Smooth muscle cell (in vitro differentiated cells): Measurements from ENCODE around the gene LACC1. TPM values are rescaled to one million over a fixed set of nuclear protein-coding genes. Genes with fewer than 3 reads are reported as not detected.

Experiments used
- DNase-seq: peaks from one replicate; lab custom pipeline; 2025; ENCODE audit not compliant: unreplicated experiment; lab: John Stamatoyannopoulos, UW
- H2AFZ ChIP-seq: fragments of 200-600 bp; sonication (generic); 2 replicates; pipeline ENCODE4 v1.6.0; 2016; ENCODE audit warnings: antibody characterized with exemption, low read depth, mild to moderate bottlenecking
- H3F3A ChIP-seq: fragments of 200-600 bp; sonication (generic); 2 replicates; pipeline ENCODE4 v1.6.0; 2017; ENCODE audit warnings: antibody characterized with exemption, low read depth
- H3K27ac ChIP-seq: fragments of 200-600 bp; sonication (generic); 2 replicates; pipeline ENCODE4 v1.5.1; 2016; ENCODE audit warnings: low read depth, mild to moderate bottlenecking
- H3K27me3 ChIP-seq: fragments of 200-600 bp; sonication (generic); 2 replicates; pipeline ENCODE4 v1.6.1; 2016; ENCODE audit warnings: low read depth, mild to moderate bottlenecking
- H3K36me3 ChIP-seq: fragments of 200-600 bp; sonication (generic); 2 replicates; pipeline ENCODE4 v1.5.1; 2016; ENCODE audit warnings: low read depth
- H3K4me1 ChIP-seq: fragments of 200-600 bp; sonication (generic); 2 replicates; pipeline ENCODE4 v1.5.1; 2016; ENCODE audit warnings: low read depth
- H3K4me2 ChIP-seq: fragments of 200-600 bp; sonication (generic); 2 replicates; pipeline ENCODE4 v1.6.0; 2016; ENCODE audit warnings: mild to moderate bottlenecking
- H3K4me3 ChIP-seq: fragments of 200-600 bp; sonication (generic); 2 replicates; pipeline ENCODE4 v1.5.1; 2016; ENCODE audit warnings: mild to moderate bottlenecking
- H3K79me2 ChIP-seq: fragments of 200-600 bp; sonication (generic); 2 replicates; pipeline ENCODE4 v1.6.0; 2016; ENCODE audit warnings: low read depth, mild to moderate bottlenecking
- H3K9ac ChIP-seq: fragments of 200-600 bp; sonication (generic); 2 replicates; pipeline ENCODE4 v1.6.0; 2016; ENCODE audit warnings: low read depth
- H3K9me3 ChIP-seq: fragments of 200-600 bp; sonication (generic); replicated peaks from 2 replicates; pipeline ENCODE4 v1.5.1; 2016; ENCODE audit warnings: low read depth
- H4K20me1 ChIP-seq: fragments of 200-600 bp; sonication (generic); 2 replicates; pipeline ENCODE4 v1.6.0; 2016; ENCODE audit warnings: low read depth
- CTCF ChIP-seq: fragments of 200-600 bp; sonication (generic); IDR thresholded peaks from 2 replicates; pipeline ENCODE4 v1.5.1; 2017; ENCODE audit warnings: borderline replicate concordance, mild to moderate bottlenecking, antibody characterized with exemption; ENCODE audit not compliant: insufficient read depth, poor library complexity, severe bottlenecking
- WGBS: methylation state at CpG from one replicate; pipeline ENCODE4 v1.1.7; 2016; ENCODE audit warnings: low lambda C conversion rate; 5-methylcytosine and 5-hydroxymethylcytosine counted together
- polyA plus RNA-seq: library from polyadenylated mRNA; unstranded; fragments of >200 nt; fragmentation: Nextera tagmentation; extraction: Ambion mirVana; gene quantifications from 2 replicates; pipeline ENCODE4 v1.2.1, GENCODE V29; 2016
- total RNA-seq: library from RNA; depleted of rRNA; stranded (reverse); fragments of >200 nt; gene quantifications from 2 replicates; pipeline ENCODE4 v1.2.3, GENCODE V29; 2014

LACC1 gene
- total and polyA plus RNA-seq, 2 experiments from 2014 or later = 2.0 to 6.8 TPM

GRCh38 chr13:43878892-43879754 lies 581 bp upstream of the LACC1 start, which contains the start of gene CCDC122:
TSS of gene CCDC122 (minus strand) at chr13:43879740. CDS start at chr13:43869376, 10,364 bp downstream.
- peak within 1 kb of the TSS; percentile 72 for H3K4me3 ChIP-seq
- peak within 1 kb of the TSS; percentile 98 for H3K9ac ChIP-seq
- H3K27me3 ChIP-seq = no peaks in the 10 kb centered on the region
- peak within 1 kb of the TSS; percentile 98 for H3K27ac ChIP-seq
- peak; percentile 82 for DNase-seq
- peaks cover 13% of the 10 kb centered on the region for H3K4me1 ChIP-seq
- 1% methylated on average over 74 of the region's 78 CpGs for WGBS
- no peaks in the 10 kb centered on the region for H3K9me3 ChIP-seq
- H2AFZ ChIP-seq = peak within 1 kb of the TSS; percentile 85
- H3K79me2 ChIP-seq = peaks cover 14% of the 10 kb centered on the region
- no peak for TF ChIP-seq CTCF
- H3F3A ChIP-seq = no peaks in the 10 kb centered on the region
- H4K20me1 ChIP-seq = no peaks in the 10 kb centered on the region
- H3K4me2 ChIP-seq = peak within 1 kb of the TSS; percentile 90
- no peaks in the 10 kb centered on the region for H3K36me3 ChIP-seq

- Histone ChIP-seq H3K4me1 (peaks cover 13% of the 10 kb centered on the region), H3K79me2 (peaks cover 14% of the 10 kb centered on the region), H3K4me2 (peak overlapping the region; percentile 90), H3K4me3 (peak overlapping the region; percentile 72), H3K36me3 (no peaks in the 10 kb centered on the region), H4K20me1 (no peaks in the 10 kb centered on the region), H3K9ac (peak overlapping the region; percentile 98), H3K27ac (peak overlapping the region; percentile 98), H3F3A (no peaks in the 10 kb centered on the region), H3K9me3 (no peaks in the 10 kb centered on the region), H2AFZ (peak overlapping the region; percentile 85), H3K27me3 (no peaks in the 10 kb centered on the region)
- no peak for DNase-seq
- 20% methylated on average over 15 of the region's 15 CpGs for WGBS
- no peak for TF ChIP-seq CTCF
Measured at GRCh38 chr13:43880214-43880855, 631 bp downstream of the LACC1 start.

- Histone ChIP-seq H3F3A (no peaks in the 10 kb centered on the region), H4K20me1 (no peaks in the 10 kb centered on the region), H3K27me3 (no peaks in the 10 kb centered on the region), H3K79me2 (peaks cover 14% of the 10 kb centered on the region), H3K36me3 (no peaks in the 10 kb centered on the region), H3K4me1 (peaks cover 13% of the 10 kb centered on the region), H3K4me3 (no peak overlapping the region), H3K27ac (no peak overlapping the region), H3K9ac (no peak overlapping the region), H3K4me2 (peak overlapping the region; percentile 90), H2AFZ (no peak overlapping the region), H3K9me3 (no peaks in the 10 kb centered on the region)
- DNase-seq = no peak
- TF ChIP-seq CTCF = no peak
Measured at GRCh38 chr13:43880926-43881325, 1.2 kb downstream of the LACC1 start.
